Uterus (tissue), 4 donors: Measurements from ENCODE around the gene DYNLT1. TPM values are rescaled to one million over a fixed set of nuclear protein-coding genes. Genes with fewer than 3 reads are reported as not detected.

ENCODE experiments used
- DNase-seq, 2 donors: peaks; one replicate each; pipeline ENCODE4 v3.0.0-alpha.2; 2019 to 2020
- H3K27ac ChIP-seq, 2 donors: fragments of 200-600 bp; sonication (generic); 1 replicate in 1 of 2; 2 replicates in 1 of 2; pipeline ENCODE4 v1.5.1; 2016 to 2018
- H3K27me3 ChIP-seq, 2 donors: fragments of 200-600 bp; sonication (generic); one replicate each; pipeline ENCODE4 v1.5.1; 2018 to 2019; ENCODE audit warnings: control low read depth in 1 of 2
- H3K36me3 ChIP-seq, 2 donors: fragments of 200-600 bp; sonication (generic); one replicate each; pipeline ENCODE4 v1.5.1; 2019; ENCODE audit warnings: control low read depth in 1 of 2
- H3K4me1 ChIP-seq, 2 donors: fragments of 200-600 bp; sonication (generic); one replicate each; pipeline ENCODE4 v1.5.1; 2018 to 2019; ENCODE audit warnings: control low read depth in 1 of 2
- H3K4me3 ChIP-seq, 2 donors: fragments of 200-600 bp; sonication (generic); 1 replicate in 1 of 2; 2 replicates in 1 of 2; pipeline ENCODE4 v1.5.1; 2018 to 2019; ENCODE audit warnings: mild to moderate bottlenecking in 1 of 2
- H3K9me3 ChIP-seq, 2 donors: fragments of 200-600 bp; sonication (generic); one replicate each; pipeline ENCODE4 v1.5.1; 2019; ENCODE audit warnings: control low read depth in 1 of 2
- CTCF ChIP-seq, 4 experiments: fragments of 200-600 bp in 2 of 4; fragments of 450-650 bp in 2 of 4; sonication (generic) in 2 of 4; IDR thresholded peaks; one replicate each; pipeline ENCODE4 v1.5.1; 2016 to 2019; ENCODE audit warnings: antibody characterized with exemption in 4 of 4, mild to moderate bottlenecking in 2 of 4, moderate library complexity in 1 of 4
- POLR2A ChIP-seq, 2 donors: fragments of 450-650 bp; IDR thresholded peaks; one replicate each; pipeline ENCODE4 v1.6.1; 2016; ENCODE audit warnings: antibody characterized with exemption in 2 of 2, mild to moderate bottlenecking in 1 of 2, moderate library complexity in 1 of 2
- intact Hi-C: fragments of 100-400 bp; cut with DNase I; formaldehyde crosslinking; loops from one replicate; pipeline ENCODE4 v1.15.1; 2023; ENCODE audit warnings: low total_unique reads
- total RNA-seq, 4 donors: library from RNA; depleted of rRNA in 3 of 4; stranded (reverse); fragments of >200 nt in 3 of 4; gene quantifications; one replicate each; pipeline versions ENCODE4 v1.1.0 to v1.2.4, GENCODE V29; 2014 to 2023
- donor health status: DM: yes; HTN: yes; CAD: no.

Gene DYNLT1
- total RNA-seq, 4 donors from 2014 or later, result 68.2 to 134 (median 114) TPM

- Histone ChIP-seq H3K36me3 (no peaks in the 10 kb centered on the region), H3K9me3 (no peaks in the 10 kb centered on the region), H3K4me3 (no peak overlapping the region), H3K27ac (no peak overlapping the region), H3K4me1 (no peaks in the 10 kb centered on the region), H3K27me3 (no peaks in the 10 kb centered on the region)
- TF ChIP-seq CTCF (IDR thresholded peaks at IDR 0.05) (no peak), POLR2A (IDR thresholded peaks at IDR 0.05) (no peak)
- no peak for DNase-seq
- intact Hi-C loops, result no loop called here
These were observed 3.0 kb upstream of the DYNLT1 start for GRCh38 chr6:158647501-158647900.

- Histone ChIP-seq H3K4me1 (peaks cover 0 to 6% of the 10 kb centered on the region in 2 donors), H3K27ac (no peak overlapping the region), H3K27me3 (no peaks in the 10 kb centered on the region), H3K4me3 (no peak overlapping the region), H3K36me3 (no peaks in the 10 kb centered on the region), H3K9me3 (no peaks in the 10 kb centered on the region)
- DNase-seq, result no peak
- intact Hi-C loops, result no loop called here
- no peak for TF ChIP-seq CTCF (IDR thresholded peaks at IDR 0.05)
These were observed 1.7 kb upstream of the DYNLT1 start for GRCh38 chr6:158646023-158646910.

GRCh38 chr6:158645064-158646022 lies 800 bp upstream of the DYNLT1 start:
- TF ChIP-seq POLR2A (IDR thresholded peaks at IDR 0.05), result no peak
- TF ChIP-seq CTCF (IDR thresholded peaks at IDR 0.05), result no peak
- Histone ChIP-seq H3K9me3 (no peaks in the 10 kb centered on the region), H3K4me1 (peaks cover 0 to 6% of the 10 kb centered on the region in 2 donors), H3K36me3 (no peaks in the 10 kb centered on the region), H3K27ac (peak overlapping the region; percentile 91 to 97), H3K27me3 (no peaks in the 10 kb centered on the region), H3K4me3 (peak overlapping the region; percentile 79 to 80)
- DNase-seq, result no peak
- intact Hi-C loops, result no loop called here

GRCh38 chr6:158643836-158644230 lies 710 bp downstream of the DYNLT1 start:
- H3K27ac ChIP-seq, result peak overlapping the region; percentile 91 to 97
- no peaks in the 10 kb centered on the region for H3K9me3 ChIP-seq
- no peaks in the 10 kb centered on the region for H3K27me3 ChIP-seq
- intact Hi-C loops, result no loop called here
- H3K36me3 ChIP-seq, result no peaks in the 10 kb centered on the region
- peaks cover 0 to 6% of the 10 kb centered on the region in 2 donors for H3K4me1 ChIP-seq
- TF ChIP-seq POLR2A (IDR thresholded peaks at IDR 0.05) (no peak), CTCF (IDR thresholded peaks at IDR 0.05) (no peak)
- peak overlapping the region; percentile 79 to 80 for H3K4me3 ChIP-seq
- no peak for DNase-seq
